ENCODE results near the gene CSMD2.
"Not testable (repeated sequence)": the region's sequence is repeated elsewhere in the genome, so short reads cannot be mapped to it uniquely, and the experiment has no call there.

The CSMD2 gene

DNA sequence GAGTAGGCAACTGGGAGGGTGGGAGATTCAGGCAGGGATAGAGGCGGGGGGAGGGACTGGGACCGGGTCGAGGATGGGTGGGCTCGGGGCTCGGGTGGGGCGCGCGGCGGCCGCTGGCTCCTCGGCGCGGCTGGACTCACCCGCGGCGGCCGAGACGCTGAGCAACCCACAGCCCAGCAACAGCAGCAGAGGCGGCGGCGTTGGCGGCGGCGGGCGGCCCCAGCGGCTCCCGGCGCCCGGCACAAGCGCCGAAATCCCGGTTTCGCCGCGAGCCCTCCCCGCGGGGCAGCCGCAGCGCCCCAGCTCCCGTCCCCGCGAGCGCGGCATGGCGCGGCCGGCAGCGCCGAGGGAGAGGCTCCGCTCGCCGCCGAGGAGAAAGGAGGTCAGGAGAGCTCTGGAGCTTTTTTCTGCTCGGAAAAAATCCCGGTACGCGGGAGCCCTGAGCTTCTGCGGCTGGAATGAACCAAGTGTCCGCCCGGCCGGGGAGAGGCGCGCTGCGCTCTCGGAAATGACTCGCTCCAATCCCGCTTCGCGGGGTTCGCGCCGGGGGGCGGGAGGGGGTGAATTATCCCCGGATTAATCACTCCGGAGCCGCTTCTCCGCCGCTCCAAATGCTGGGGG is at the start of gene CSMD2:
CSMD2 (minus strand) TSS at position 460 of the 621 bp plus-strand sequence; CDS start at position 327, 133 bp downstream.
- DNase-seq (ENCODE audit: low read depth), result no peak

DNA sequence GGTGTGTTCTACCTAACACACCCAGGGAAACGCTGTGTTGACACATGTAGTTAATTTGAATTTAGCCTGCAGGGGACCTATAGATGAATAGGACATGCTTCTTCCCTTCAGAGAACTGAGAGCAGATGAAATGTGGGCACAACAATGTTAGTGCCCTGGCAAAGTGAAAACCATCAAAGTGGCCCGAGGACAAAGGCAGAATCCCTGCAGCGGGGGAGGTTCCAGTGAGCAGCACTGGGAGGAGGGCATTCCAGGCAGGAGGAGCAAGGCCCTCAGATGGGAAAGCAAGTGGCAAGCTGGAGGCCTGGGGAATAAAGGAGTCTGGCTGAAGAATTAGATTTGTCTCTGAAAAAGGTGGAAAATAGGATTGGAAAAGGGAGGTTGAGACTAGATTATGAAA is 48.9 kb upstream of the CSMD2 start:
- DNase-seq (ENCODE audit: low read depth), result no peak

DNA sequence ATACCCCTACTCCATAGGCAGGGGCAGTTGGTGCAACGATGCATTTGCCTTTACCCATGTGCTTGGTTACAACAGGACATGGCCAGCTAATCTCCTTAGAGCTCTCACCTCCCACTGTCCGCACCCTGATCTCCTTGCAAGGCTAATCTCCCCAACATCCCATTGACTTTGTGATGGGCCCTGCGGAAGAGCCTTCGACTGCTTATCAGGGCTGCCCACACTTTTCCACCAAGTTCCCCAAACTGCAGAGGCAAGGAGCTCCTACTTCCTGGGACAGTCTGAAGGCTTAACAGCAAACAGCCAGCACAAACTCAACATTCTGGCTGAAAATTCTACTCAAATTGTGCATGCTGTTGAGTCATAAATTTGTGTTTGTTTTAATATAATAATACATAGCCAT is 47.6 kb upstream of the CSMD2 start:
- no peak for DNase-seq (ENCODE audit: low read depth)

GRCh38 chr1:34199927-34200326 is 34.9 kb upstream of the CSMD2 start:
- peak; percentile 37 for DNase-seq (ENCODE audit: low read depth)

DNA sequence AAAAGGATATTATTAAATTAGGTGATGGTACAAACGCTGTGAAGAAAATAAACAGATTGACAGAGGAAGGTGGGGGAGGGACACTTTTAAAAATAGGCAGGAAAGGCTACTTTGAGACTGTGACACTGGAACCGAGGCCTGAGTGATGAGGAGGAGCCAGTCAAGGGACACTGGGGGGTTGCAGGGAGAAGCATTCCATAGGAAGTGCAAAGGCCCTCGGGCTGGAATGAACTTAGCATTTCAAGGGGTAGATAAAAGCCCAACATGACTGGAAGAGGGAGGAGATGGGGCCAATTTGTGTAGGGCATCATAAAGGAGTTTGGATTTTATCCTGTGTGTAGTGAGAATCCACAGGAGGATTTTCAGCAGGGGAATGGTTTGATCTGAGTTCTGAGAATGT is 27.6 kb upstream of the CSMD2 start:
- DNase-seq (ENCODE audit: low read depth), result no peak

- no peak for DNase-seq (ENCODE audit: low read depth)
Measured at GRCh38 chr1:34190692-34191091, 25.7 kb upstream of the CSMD2 start.

DNA sequence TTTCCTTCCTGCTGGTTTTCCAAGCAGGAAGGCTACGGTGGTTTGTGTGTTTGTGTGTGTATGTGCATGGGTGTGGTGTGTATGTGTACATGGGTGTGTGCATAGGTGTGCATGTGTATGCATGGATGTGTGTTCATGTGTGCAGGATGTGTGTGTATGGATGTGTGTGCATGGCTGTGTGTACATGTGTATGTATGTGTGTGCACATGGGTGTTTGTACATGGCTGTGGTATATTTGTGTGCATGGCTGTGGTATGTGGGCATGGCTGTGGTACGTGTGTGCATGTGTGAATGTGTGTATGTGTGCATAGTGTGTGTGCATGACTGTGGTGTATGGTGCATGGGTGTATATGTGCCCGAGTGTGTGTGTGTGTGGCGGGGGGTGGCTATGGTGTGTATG is 24.0 kb upstream of the CSMD2 start:
- no peak for DNase-seq (ENCODE audit: low read depth)

GRCh38 chr1:34188418-34188817 is 23.4 kb upstream of the CSMD2 start:
- no peak for DNase-seq (ENCODE audit: low read depth)

GRCh38 chr1:34186741-34187494 is 21.9 kb upstream of the CSMD2 start:
- DNase-seq (ENCODE audit: low read depth), result no peak

DNA sequence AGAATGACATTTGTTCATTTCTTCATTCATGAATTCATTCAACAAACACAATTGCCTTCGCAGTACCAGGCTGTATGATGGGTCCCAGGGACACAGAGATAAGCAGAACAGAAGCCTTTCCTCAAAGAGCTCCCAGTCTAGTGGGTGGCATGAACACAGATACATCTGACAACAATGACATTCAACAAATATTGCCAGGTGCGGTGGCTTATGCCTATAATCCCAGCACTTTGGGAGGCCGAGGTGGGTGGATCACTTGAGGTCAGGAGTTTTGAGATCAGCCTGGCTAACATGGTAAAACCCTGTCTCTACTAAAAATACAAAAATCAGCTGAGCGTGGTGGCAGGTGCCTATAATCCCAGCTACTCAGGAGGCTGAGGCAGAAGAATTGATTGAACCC is 18.4 kb upstream of the CSMD2 start:
- DNase-seq (ENCODE audit: low read depth), result not testable (repeated sequence)

- DNase-seq (ENCODE audit: low read depth), result no peak
Measured at GRCh38 chr1:34178072-34178471, 13.0 kb upstream of the CSMD2 start.

DNA sequence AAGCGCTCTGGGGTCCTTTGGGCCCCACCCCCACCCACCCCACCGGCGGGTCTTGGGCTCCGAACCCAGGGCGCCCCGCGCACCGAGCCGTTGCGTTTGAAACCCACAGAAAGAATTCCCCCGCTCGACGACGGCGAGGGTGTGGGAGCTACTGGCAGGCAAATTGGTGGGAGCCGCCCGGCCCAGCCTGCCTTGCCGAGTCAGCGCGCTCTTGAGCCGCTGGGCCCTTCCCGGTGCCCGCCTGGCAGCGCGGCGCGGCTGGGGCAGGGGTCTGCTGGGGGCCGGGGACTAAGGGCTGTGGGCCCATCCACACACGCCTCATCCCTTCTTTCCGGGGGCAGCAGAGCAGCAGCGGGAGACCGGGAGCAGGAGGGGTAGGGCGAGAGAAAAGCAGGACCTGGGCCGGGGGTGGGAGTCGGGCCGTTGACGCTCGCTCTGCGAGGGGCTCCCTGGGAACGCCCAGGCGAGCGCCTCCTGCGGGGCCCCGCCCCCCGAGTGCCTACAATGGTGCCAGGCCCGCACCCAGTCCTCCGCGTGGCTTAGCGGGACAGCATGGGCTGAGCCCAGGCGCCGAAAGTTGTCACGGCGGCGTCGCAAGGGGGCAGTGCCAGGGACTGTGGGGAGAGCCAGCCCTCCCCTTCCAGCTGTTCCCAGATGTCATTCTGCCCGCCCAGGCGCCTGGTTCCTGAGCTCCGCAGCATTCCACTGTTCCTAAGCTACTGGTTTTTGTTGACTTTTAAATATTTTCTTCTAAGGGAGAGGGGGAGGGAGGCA is 12.0 kb upstream of the CSMD2 start, which contains the start of gene C1orf94:
C1orf94 (plus strand) TSS at position 78 of the 774 bp plus-strand sequence. CDS start 883 bp downstream, outside the sequence.
- no peak for DNase-seq (ENCODE audit: low read depth)

- DNase-seq (ENCODE audit: low read depth), result no peak
Measured at GRCh38 chr1:34175744-34176143, 10.7 kb upstream of the CSMD2 start.

GRCh38 chr1:34167389-34167788 is 2.4 kb upstream of the CSMD2 start:
- no peak for DNase-seq (ENCODE audit: low read depth)

- DNase-seq (ENCODE audit: low read depth), result no peak
Measured at GRCh38 chr1:34166625-34167361, 1.8 kb upstream of the CSMD2 start.

GRCh38 chr1:34166191-34166624 is 1.2 kb upstream of the CSMD2 start:
- DNase-seq (ENCODE audit: low read depth), result no peak

GRCh38 chr1:34165422-34165921 is 442 bp upstream of the CSMD2 start:
- no peak for DNase-seq (ENCODE audit: low read depth)

GRCh38 chr1:34163792-34164731 is 968 bp downstream of the CSMD2 start:
- no peak for DNase-seq (ENCODE audit: low read depth)

GRCh38 chr1:34162852-34163766 is 1.9 kb downstream of the CSMD2 start:
- peak; percentile 70 for DNase-seq (ENCODE audit: low read depth)

DNA sequence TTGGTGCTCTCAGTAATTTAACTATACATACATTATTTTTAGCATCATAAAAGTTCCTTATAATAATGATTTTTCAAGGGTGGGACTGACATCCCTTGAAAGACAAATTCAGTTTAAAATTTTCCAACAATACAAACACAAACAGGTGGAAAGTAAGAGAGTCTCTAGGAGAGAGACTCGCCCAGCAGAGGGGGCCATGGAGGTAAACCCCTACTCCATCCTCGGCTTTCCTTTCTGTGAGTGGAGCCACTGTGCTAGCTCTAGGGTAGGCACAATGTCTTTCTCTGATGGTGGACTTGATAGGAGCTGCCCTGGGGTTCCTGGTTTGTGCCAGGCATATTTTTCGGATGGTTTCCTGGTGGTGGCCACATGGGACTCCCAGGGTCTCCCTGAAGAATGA is 8.3 kb downstream of the CSMD2 start:
- DNase-seq (ENCODE audit: low read depth), result no peak
